HG02798 (cell line): ENCODE measurements around the gene GSTM2.

Experiments used
- ATAC-seq: cut with Tn5 transposase; IDR thresholded peaks from one replicate; pipeline ENCODE4 v1.9.1; 2021; ENCODE audit warnings: mild to moderate bottlenecking; ENCODE audit not compliant: unreplicated experiment, poor library complexity

The GSTM2 gene

GRCh38 chr1:109667452-109668122, at the start of gene GSTM2:
Gene GSTM2 (plus strand): TSS chr1:109668057. CDS start chr1:109668116, 59 bp downstream.
- peak; percentile 96 for ATAC-seq

GRCh38 chr1:109618661-109619575, 48.9 kb upstream of the GSTM2 start:
- ATAC-seq = no peak

- ATAC-seq = peak; percentile 67
Measured at GRCh38 chr1:109619576-109620400, 48.1 kb upstream of the GSTM2 start, which contains the start of the genes AMPD2 and GNAT2. Gene AMPD2 (plus strand): TSS chr1:109619837. CDS start chr1:109621176, 1,339 bp downstream. Gene GNAT2 (minus strand): TSS chr1:109619616. CDS start chr1:109612870, 6,746 bp downstream.

- ATAC-seq = no peak
Measured at GRCh38 chr1:109620401-109620791, 47.5 kb upstream of the GSTM2 start.

- ATAC-seq = peak; percentile 80
Measured at GRCh38 chr1:109620841-109621286, 47.0 kb upstream of the GSTM2 start.

- ATAC-seq = no peak
Measured at GRCh38 chr1:109621379-109622136, 46.3 kb upstream of the GSTM2 start.

GRCh38 chr1:109622137-109622892, 45.5 kb upstream of the GSTM2 start:
- no peak for ATAC-seq

GRCh38 chr1:109622895-109623294, 45.0 kb upstream of the GSTM2 start:
- ATAC-seq = no peak

GRCh38 chr1:109623601-109624161, 44.2 kb upstream of the GSTM2 start:
- no peak for ATAC-seq

- ATAC-seq = no peak
Measured at GRCh38 chr1:109624201-109625010, 43.5 kb upstream of the GSTM2 start.

GRCh38 chr1:109625176-109625575, 42.7 kb upstream of the GSTM2 start:
- no peak for ATAC-seq

- no peak for ATAC-seq
Measured at GRCh38 chr1:109625601-109626560, 42.0 kb upstream of the GSTM2 start.

- no peak for ATAC-seq
Measured at GRCh38 chr1:109626682-109627408, 41.0 kb upstream of the GSTM2 start.

GRCh38 chr1:109627692-109628399, 40.0 kb upstream of the GSTM2 start:
- no peak for ATAC-seq

GRCh38 chr1:109628540-109629321, 39.1 kb upstream of the GSTM2 start:
- ATAC-seq = no peak
